ENCODE data around the gene ATP1A2. TPM values are rescaled to one million over a fixed set of nuclear protein-coding genes. Genes with fewer than 3 reads are reported as not detected.

The ATP1A2 gene
- total and polyA plus RNA-seq, 2 of the 8 experiments (the other 6 are each of a cell fraction or from before 2014, with no cell fraction given), result 39.7 to 40.8 TPM

DNA sequence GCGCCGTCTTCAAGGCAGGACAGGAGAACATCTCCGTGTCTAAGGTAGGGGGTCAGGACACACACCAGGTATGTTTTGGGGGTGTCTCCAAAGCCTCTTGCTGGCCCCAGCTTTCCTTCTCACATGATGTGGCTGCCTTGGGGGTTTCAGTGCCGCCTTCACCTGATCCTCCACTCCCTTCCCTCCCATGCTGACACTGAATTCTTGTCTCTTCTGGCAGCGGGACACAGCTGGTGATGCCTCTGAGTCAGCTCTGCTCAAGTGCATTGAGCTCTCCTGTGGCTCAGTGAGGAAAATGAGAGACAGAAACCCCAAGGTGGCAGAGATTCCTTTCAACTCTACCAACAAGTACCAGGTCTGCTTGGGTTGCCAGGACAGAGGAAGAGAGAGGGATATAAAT, 13.5 kb downstream of the ATP1A2 start:
- no peaks in the 10 kb centered on the region; the same call in 1 of the 2 replicates for H3K79me1 ChIP-seq (ENCODE audit: low read depth, low read length)
- H3K9me3 ChIP-seq (ENCODE audit: insufficient read depth in 2 of 2, low read depth in 1 of 2, low read length in 1 of 2), result no peaks in the 10 kb centered on the region
- no peak overlapping the region for H2BK12ac ChIP-seq (ENCODE audit: low read depth, low read length)
- FAIRE-seq (no peak), DNase-seq (ENCODE audit: low read depth in 1 of 2, low spot score in 2 of 2) (no peak)
- no peak overlapping the region for H4K5ac ChIP-seq (ENCODE audit: insufficient read length, low read depth, low read length)
- no peak overlapping the region for H3K4me3 ChIP-seq (ENCODE audit: extremely low read depth in 1 of 4, insufficient read depth in 2 of 4, low read depth in 3 of 4, low read length in 4 of 4)
- H3K23ac ChIP-seq (ENCODE audit: insufficient read length), result no peak overlapping the region
- H4K20me1 ChIP-seq (replicated peaks in 1 of 2; ENCODE audit: control insufficient read depth in 1 of 2, insufficient read depth in 2 of 2, low read length in 2 of 2), result no peaks in the 10 kb centered on the region
- H2BK120ac ChIP-seq (replicated peaks; ENCODE audit: low read depth, low read length), result no peak overlapping the region
- H3K18ac ChIP-seq (ENCODE audit: extremely low read depth, low read length), result no peak overlapping the region
- no peak overlapping the region for H2BK20ac ChIP-seq (ENCODE audit: low read length)
- WGBS, 2 experiments (ENCODE audit: extremely low coverage in 1 of 2, insufficient coverage in 1 of 2, insufficient read length in 1 of 2, insufficient replicate concordance in 2 of 2, low coverage in 1 of 2, low lambda C conversion rate in 2 of 2, missing lambda C conversion rate in 1 of 2), result 94% methylated on average over 5 of the region's 5 CpGs; no CpG with 5 or more reads in 1 of the 2 experiments
- H3K4me2 ChIP-seq (ENCODE audit: insufficient read depth in 1 of 2, low read depth in 2 of 2, low read length in 2 of 2), result no peak overlapping the region
- H3K4me1 ChIP-seq (replicated peaks in 1 of 4; ENCODE audit: control insufficient read depth in 3 of 4, insufficient read depth in 4 of 4, low read length in 3 of 4), result peaks cover 0 to 6% (median 0%) of the 10 kb centered on the region in 4 experiments; a peak in 2 of 7 replicates
- ChIA-PET POLR2A (ENCODE audit: partially characterized antibody) (interaction anchor here (1.0 to 8.1 kb wide), 3 partner anchors 12 to 33 kb away, joined by 3 to 56 read pairs (median 4); no protein-coding TSS in a partner anchor), CTCF (ENCODE audit: partially characterized antibody) (interaction anchor here (1.1 to 13.8 kb wide), 6 partner anchors 11 to 90 kb away, joined by 3 to 141 read pairs (median 11); partner anchors contain the start of gene ATP1A2)
- TF ChIP-seq POLR2AphosphoS5 (IDR thresholded peaks at IDR 0.05; ENCODE audit: low read depth, low read length), result no peak
- TF ChIP-seq TAF1 (IDR thresholded peaks at IDR 0.05; ENCODE audit: low read depth, low read length), result no peak
- no peak overlapping the region for H3K56ac ChIP-seq (replicated peaks; ENCODE audit: insufficient read length, low read depth, low read length)
- no peak overlapping the region for H3K4ac ChIP-seq (replicated peaks; ENCODE audit: insufficient read length, low read depth, low read length)
- peaks cover 4% of the 10 kb centered on the region; the same call in 1 of the 2 replicates for H3K23me2 ChIP-seq (ENCODE audit: low read depth, low read length)
- no peaks in the 10 kb centered on the region for H3K27me3 ChIP-seq (replicated peaks in 1 of 4; ENCODE audit: control insufficient read depth in 3 of 4, extremely low read depth in 1 of 4, insufficient read depth in 3 of 4, low read length in 3 of 4)
- no peaks in the 10 kb centered on the region for H3K79me2 ChIP-seq (ENCODE audit: control insufficient read depth in 1 of 2, insufficient read depth in 2 of 2, low read length in 2 of 2)
- peaks cover 12 to 61% (median 54%) of the 10 kb centered on the region in 4 experiments; a peak in 7 of 8 replicates for H3K36me3 ChIP-seq (ENCODE audit: control insufficient read depth in 2 of 4, insufficient read depth in 4 of 4, low read length in 3 of 4)
- H2AK5ac ChIP-seq (ENCODE audit: low read depth, low read length), result no peak overlapping the region
- no peak overlapping the region for H3K27ac ChIP-seq (ENCODE audit: low read depth, low read length)
- H2AFZ ChIP-seq (ENCODE audit: low read length), result no peak overlapping the region
- H3K9ac ChIP-seq (replicated peaks in 1 of 4; ENCODE audit: extremely low read depth in 1 of 4, low read depth in 3 of 4, low read length in 3 of 4), result no peak overlapping the region
- no peak overlapping the region; the same call in 1 of the 2 replicates for H2BK5ac ChIP-seq (ENCODE audit: low read depth, low read length)
- H4K91ac ChIP-seq (replicated peaks; ENCODE audit: insufficient read length, low read length), result no peak overlapping the region
- H3K14ac ChIP-seq (ENCODE audit: insufficient read length), result no peak overlapping the region
- H4K8ac ChIP-seq (ENCODE audit: extremely low read depth, insufficient read depth, low read length), result no peak overlapping the region
- no peak overlapping the region for H2BK15ac ChIP-seq (ENCODE audit: low read length)
